H9 (cell line): ENCODE data around the gene OVAAL. TPM values are rescaled to one million over a fixed set of nuclear protein-coding genes. Genes with fewer than 3 reads are reported as not detected.

ENCODE experiments used
- DNase-seq: peaks from one replicate; pipeline ENCODE4 v3.0.0-alpha.2; 2017
- H2AFZ ChIP-seq: one replicate; pipeline ENCODE4 v1.6.1; 2013; ENCODE audit warnings: mild to moderate bottlenecking, low read length, control low read depth, moderate library complexity
- H2AK5ac ChIP-seq: 2 replicates; pipeline ENCODE4 v1.6.1; 2013; ENCODE audit warnings: low read length, control low read depth, mixed read lengths; ENCODE audit not compliant: insufficient read length
- H2BK120ac ChIP-seq: one replicate; pipeline ENCODE4 v1.6.1; 2013; ENCODE audit warnings: low read depth, mild to moderate bottlenecking, low read length, control low read depth, inconsistent platforms; ENCODE audit not compliant: poor library complexity, severe bottlenecking
- H2BK12ac ChIP-seq: 2 replicates; pipeline ENCODE4 v1.6.1; 2013; ENCODE audit warnings: low read length, control low read depth, mixed read lengths, low read depth; ENCODE audit not compliant: insufficient read length
- H2BK15ac ChIP-seq: 2 replicates; pipeline ENCODE4 v1.6.1; 2013; ENCODE audit warnings: low read depth, low read length, control low read depth
- H2BK20ac ChIP-seq: one replicate; pipeline ENCODE4 v1.6.1; 2013; ENCODE audit warnings: low read depth, mild to moderate bottlenecking, low read length, control low read depth, inconsistent platforms; ENCODE audit not compliant: poor library complexity, severe bottlenecking
- H2BK5ac ChIP-seq: 2 replicates; pipeline ENCODE4 v1.6.1; 2013; ENCODE audit warnings: low read length, control low read depth, mixed read lengths; ENCODE audit not compliant: insufficient read length
- H3K14ac ChIP-seq: 2 replicates; pipeline ENCODE4 v1.6.1; 2013; ENCODE audit warnings: low read length, control low read depth; ENCODE audit not compliant: insufficient read depth
- H3K18ac ChIP-seq: 2 replicates; pipeline ENCODE4 v1.6.1; 2013; ENCODE audit warnings: low read depth, mild to moderate bottlenecking, mixed read lengths, low read length, control low read depth; ENCODE audit not compliant: insufficient read length
- H3K23ac ChIP-seq: 2 replicates; pipeline ENCODE4 v1.6.1; 2013; ENCODE audit warnings: low read length, control low read depth, mixed read lengths, low read depth; ENCODE audit not compliant: insufficient read length
- H3K23me2 ChIP-seq: 2 replicates; pipeline ENCODE4 v1.6.1; 2013; ENCODE audit warnings: low read depth, mild to moderate bottlenecking, mixed read lengths, low read length, control low read depth; ENCODE audit not compliant: insufficient read length, poor library complexity, severe bottlenecking
- H3K27ac ChIP-seq: 2 replicates; pipeline ENCODE4 v1.5.1; 2013; ENCODE audit warnings: low read length, control low read depth, mixed read lengths, low read depth; ENCODE audit not compliant: insufficient read length
- H3K27me3 ChIP-seq: 2 replicates; pipeline ENCODE4 v1.6.1; 2013; ENCODE audit warnings: low read length, control low read depth, inconsistent platforms; ENCODE audit not compliant: insufficient read depth
- H3K4ac ChIP-seq: 2 replicates; pipeline ENCODE4 v1.6.1; 2013; ENCODE audit warnings: low read depth, mild to moderate bottlenecking, control low read depth, inconsistent platforms, low read length, moderate library complexity
- H3K4me1 ChIP-seq: 2 replicates; pipeline ENCODE4 v1.6.1; 2013; ENCODE audit warnings: low read length, control low read depth, inconsistent platforms; ENCODE audit not compliant: insufficient read depth
- H3K4me2 ChIP-seq: 2 replicates; pipeline ENCODE4 v1.6.1; 2013; ENCODE audit warnings: low read length, control low read depth, mixed read lengths; ENCODE audit not compliant: insufficient read length, insufficient read depth
- H3K56ac ChIP-seq: 2 replicates; pipeline ENCODE4 v1.6.1; 2013; ENCODE audit warnings: low read depth, mild to moderate bottlenecking, mixed read lengths, low read length, control low read depth; ENCODE audit not compliant: insufficient read length
- H3K79me1 ChIP-seq: 2 replicates; pipeline ENCODE4 v1.6.1; 2013; ENCODE audit warnings: low read depth, mild to moderate bottlenecking, moderate library complexity, low read length, control low read depth, inconsistent platforms; ENCODE audit not compliant: insufficient read depth, poor library complexity, severe bottlenecking
- H3K79me2 ChIP-seq: 2 replicates; pipeline ENCODE4 v1.6.1; 2013; ENCODE audit warnings: low read length, control low read depth, inconsistent platforms; ENCODE audit not compliant: insufficient read depth
- H3K9ac ChIP-seq: 2 replicates; pipeline ENCODE4 v1.6.1; 2013; ENCODE audit warnings: low read length, control low read depth, mixed read lengths; ENCODE audit not compliant: insufficient read length; ENCODE audit errors: extremely low read depth
- H3K9me3 ChIP-seq: one replicate; pipeline ENCODE4 v1.6.1; 2013; ENCODE audit warnings: low read depth, low read length, inconsistent platforms; ENCODE audit not compliant: control insufficient read depth
- H3T11ph ChIP-seq: one replicate; pipeline ENCODE4 v1.6.1; 2013; ENCODE audit warnings: mild to moderate bottlenecking, low read length, control low read depth, inconsistent platforms
- H4K20me1 ChIP-seq: one replicate; pipeline ENCODE4 v1.6.1; 2013; ENCODE audit not compliant: control insufficient read depth, insufficient read length, insufficient read depth
- H4K5ac ChIP-seq: 2 replicates; pipeline ENCODE4 v1.6.1; 2013; ENCODE audit warnings: low read depth, mild to moderate bottlenecking, mixed read lengths, low read length, control low read depth; ENCODE audit not compliant: insufficient read length
- H4K8ac ChIP-seq: replicated peaks from 2 replicates; pipeline ENCODE4 v1.6.1; 2013; ENCODE audit warnings: low read length, control low read depth, mixed read lengths, low read depth; ENCODE audit not compliant: insufficient read length
- H4K91ac ChIP-seq: 2 replicates; pipeline ENCODE4 v1.6.1; 2013; ENCODE audit warnings: low read depth, mild to moderate bottlenecking, moderate library complexity, mixed read lengths, low read length, control low read depth; ENCODE audit not compliant: insufficient read length
- H3K27ac Mint-ChIP-seq, 3 experiments: 2 replicates in 2 of 3; 3 replicates in 1 of 3; pipeline ENCODE4 v1.8.0; 2020 to 2021; ENCODE audit warnings: mixed read lengths in 3 of 3, mild to moderate bottlenecking in 1 of 3, moderate library complexity in 1 of 3
- H3K27me3 Mint-ChIP-seq: 2 replicates; pipeline ENCODE4 v1.8.0; 2021; ENCODE audit warnings: low read depth, mild to moderate bottlenecking, moderate library complexity, mixed read lengths
- H3K36me3 Mint-ChIP-seq, 3 experiments: 2 replicates in 2 of 3; 3 replicates in 1 of 3; pipeline ENCODE4 v1.8.0; 2020 to 2021; ENCODE audit warnings: low read depth in 3 of 3, mixed read lengths in 3 of 3; ENCODE audit not compliant: insufficient read depth in 1 of 3
- H3K4me1 Mint-ChIP-seq, 2 experiments: 2 replicates each; pipeline ENCODE4 v1.8.0; 2020; ENCODE audit warnings: mixed read lengths in 2 of 2
- H3K4me3 Mint-ChIP-seq, 2 experiments: 2 replicates in 1 of 2; 3 replicates in 1 of 2; pipeline ENCODE4 v1.8.0; 2020 to 2021; ENCODE audit warnings: mild to moderate bottlenecking in 2 of 2, mixed read lengths in 2 of 2, moderate library complexity in 1 of 2
- H3K9me3 Mint-ChIP-seq, 2 experiments: 2 replicates in 1 of 2; 3 replicates in 1 of 2; pipeline ENCODE4 v1.8.0; 2020; ENCODE audit warnings: mild to moderate bottlenecking in 2 of 2, mixed read lengths in 2 of 2, moderate library complexity in 1 of 2
- WGBS: extraction: QIAGEN DNeasy Blood & Tissue Kit; methylation state at CpG from one replicate; pipeline ENCODE4 v1.1.7; 2013; ENCODE audit warnings: missing lambda C conversion rate, low lambda C conversion rate, mixed read lengths; ENCODE audit not compliant: insufficient read length; ENCODE audit errors: extremely low coverage; 5-methylcytosine and 5-hydroxymethylcytosine counted together
- total RNA-seq: library from RNA; stranded (reverse); gene quantifications from 2 replicates; pipeline ENCODE4 v1.2.1, GENCODE V29; 2021
- TF ChIP-seq, protein P1 (sequence below): fragments of 200-600 bp; sonication (generic); conservative IDR thresholded peaks from 3 replicates; pipeline ENCODE4 v1.8.0; 2021; ENCODE audit warnings: antibody characterized with exemption, mild to moderate bottlenecking

OVAAL gene
- total RNA-seq, 1 experiment from 2014 or later: not detected

DNA sequence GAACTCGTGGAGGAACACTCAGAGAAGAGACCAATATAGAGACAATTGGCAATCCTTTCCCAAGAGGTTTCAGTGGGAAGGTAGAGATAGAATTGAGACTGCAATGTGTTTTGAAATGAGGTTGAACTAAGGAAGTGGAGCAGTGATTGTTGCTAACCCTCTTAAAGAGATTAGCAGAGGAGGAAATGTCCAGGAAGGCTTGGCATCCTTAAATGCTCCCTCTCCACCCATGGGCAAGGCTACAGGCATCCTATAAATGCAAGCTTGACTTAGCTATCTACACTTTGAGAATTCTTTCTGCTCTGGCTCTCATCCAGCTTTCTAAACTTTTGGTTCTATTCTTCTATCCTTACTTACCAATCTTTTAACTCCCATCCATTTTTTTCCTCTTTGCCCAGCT, 42.7 kb downstream of the OVAAL start:
- Histone ChIP-seq H3T11ph (no peak overlapping the region), H2AFZ (no peak overlapping the region), H2BK5ac (no peak overlapping the region), H3K56ac (no peak overlapping the region), H4K20me1 (no peaks in the 10 kb centered on the region), H3K14ac (no peak overlapping the region), H3K4me1 (no peaks in the 10 kb centered on the region), H3K79me2 (no peaks in the 10 kb centered on the region), H3K23me2 (no peaks in the 10 kb centered on the region), H2AK5ac (no peak overlapping the region), H2BK20ac (no peak overlapping the region), H3K27me3 (no peaks in the 10 kb centered on the region; the same call in 1 of the 2 replicates), H3K23ac (no peak overlapping the region), H2BK12ac (no peak overlapping the region), H3K4ac (no peak overlapping the region), H2BK120ac (no peak overlapping the region), H3K9me3 (no peaks in the 10 kb centered on the region), H2BK15ac (no peak overlapping the region), H3K27ac (no peak overlapping the region), H3K4me2 (no peak overlapping the region), H4K91ac (no peak overlapping the region), H3K79me1 (no peaks in the 10 kb centered on the region), H3K18ac (no peak overlapping the region), H4K8ac (no peak overlapping the region), H4K5ac (no peak overlapping the region), H3K9ac (no peak overlapping the region)
- Mint-ChIP-seq H3K4me3 (no peak overlapping the region), H3K36me3 (no peaks in the 10 kb centered on the region), H3K27me3 (peaks cover 4% of the 10 kb centered on the region), H3K9me3 (no peaks in the 10 kb centered on the region), H3K4me1 (peaks cover 8 to 9% of the 10 kb centered on the region in 2 experiments), H3K27ac (no peak overlapping the region)
- WGBS: no CpG with 5 or more reads among the region's 1 CpG
- TF ChIP-seq, protein P1, sequence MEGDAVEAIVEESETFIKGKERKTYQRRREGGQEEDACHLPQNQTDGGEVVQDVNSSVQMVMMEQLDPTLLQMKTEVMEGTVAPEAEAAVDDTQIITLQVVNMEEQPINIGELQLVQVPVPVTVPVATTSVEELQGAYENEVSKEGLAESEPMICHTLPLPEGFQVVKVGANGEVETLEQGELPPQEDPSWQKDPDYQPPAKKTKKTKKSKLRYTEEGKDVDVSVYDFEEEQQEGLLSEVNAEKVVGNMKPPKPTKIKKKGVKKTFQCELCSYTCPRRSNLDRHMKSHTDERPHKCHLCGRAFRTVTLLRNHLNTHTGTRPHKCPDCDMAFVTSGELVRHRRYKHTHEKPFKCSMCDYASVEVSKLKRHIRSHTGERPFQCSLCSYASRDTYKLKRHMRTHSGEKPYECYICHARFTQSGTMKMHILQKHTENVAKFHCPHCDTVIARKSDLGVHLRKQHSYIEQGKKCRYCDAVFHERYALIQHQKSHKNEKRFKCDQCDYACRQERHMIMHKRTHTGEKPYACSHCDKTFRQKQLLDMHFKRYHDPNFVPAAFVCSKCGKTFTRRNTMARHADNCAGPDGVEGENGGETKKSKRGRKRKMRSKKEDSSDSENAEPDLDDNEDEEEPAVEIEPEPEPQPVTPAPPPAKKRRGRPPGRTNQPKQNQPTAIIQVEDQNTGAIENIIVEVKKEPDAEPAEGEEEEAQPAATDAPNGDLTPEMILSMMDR: no peak
- no peak for DNase-seq
